OCI-LY7 (cell line): ENCODE results near the gene CBR3. TPM values are rescaled to one million over a fixed set of nuclear protein-coding genes. Genes with fewer than 3 reads are reported as not detected.

Experiments used
- BruUV-seq: library from RNA; stranded (reverse); fragments of 400-500 nt; replicated peaks from 2 replicates; lab custom pipeline; 2021; lab: Mats Ljungman, UMichigan
- CTCF ChIA-PET: fragments of 300-600 bp; sonication (Branson Sonifier 250); formaldehyde crosslinking; loops from one replicate; lab custom pipeline; 2022; ENCODE audit warnings: antibody characterized with exemption; ENCODE audit not compliant: unreplicated experiment; lab: Charles Lee
- POLR2A ChIA-PET: fragments of 300-600 bp; sonication (Branson Sonifier 250); formaldehyde crosslinking; loops from one replicate; lab custom pipeline; 2022; ENCODE audit warnings: antibody characterized with exemption; lab: Charles Lee
- DNase-seq: peaks from one replicate; pipeline ENCODE4 v3.0.0-alpha.2; 2015; ENCODE audit warnings: low spot score
- H2AFZ ChIP-seq: fragments of 200-600 bp; sonication (generic), shearing (Covaris generic); 2 replicates; pipeline ENCODE4 v1.6.1; 2014; ENCODE audit warnings: mild to moderate bottlenecking, antibody characterized with exemption, low read length, moderate library complexity
- H3K27ac ChIP-seq: fragments of 200-600 bp; sonication (generic); 2 replicates; pipeline ENCODE4 v1.5.1; 2014; ENCODE audit warnings: mixed run types, low read depth, mild to moderate bottlenecking, moderate library complexity, low read length, inconsistent platforms; ENCODE audit not compliant: poor library complexity, severe bottlenecking
- H3K36me3 ChIP-seq: fragments of 200-600 bp; sonication (generic); 2 replicates; pipeline ENCODE4 v1.6.1; 2014; ENCODE audit warnings: mild to moderate bottlenecking, antibody characterized with exemption, low read length, moderate library complexity, mixed read lengths; ENCODE audit not compliant: insufficient read depth
- H3K4me1 ChIP-seq: fragments of 200-600 bp; sonication (generic); 2 replicates; pipeline ENCODE4 v1.5.1; 2014; ENCODE audit warnings: mild to moderate bottlenecking, low read length; ENCODE audit not compliant: insufficient read depth, poor library complexity, severe bottlenecking
- H3K4me2 ChIP-seq: fragments of 200-600 bp; sonication (generic); 2 replicates; pipeline ENCODE4 v1.6.1; 2014; ENCODE audit warnings: mild to moderate bottlenecking, low read length
- H3K4me3 ChIP-seq: fragments of 200-600 bp; sonication (generic); 2 replicates; pipeline ENCODE4 v1.5.1; 2014; ENCODE audit warnings: mild to moderate bottlenecking, low read depth, low read length; ENCODE audit not compliant: poor library complexity, severe bottlenecking
- H3K79me2 ChIP-seq: fragments of 200-600 bp; sonication (generic); 2 replicates; pipeline ENCODE4 v1.6.1; 2016; ENCODE audit warnings: low read depth, mild to moderate bottlenecking, low read length, moderate library complexity, mixed read lengths; ENCODE audit not compliant: insufficient read depth
- H3K9me2 ChIP-seq: fragments of 200-600 bp; sonication (generic); 2 replicates; pipeline ENCODE4 v1.6.1; 2016; ENCODE audit warnings: mild to moderate bottlenecking, low read length, mixed read lengths; ENCODE audit not compliant: insufficient read depth
- H3K9me3 ChIP-seq: fragments of 200-600 bp; sonication (generic); 2 replicates; pipeline ENCODE4 v1.6.1; 2014; ENCODE audit warnings: mild to moderate bottlenecking, mixed run types, low read length, mixed read lengths
- H4K20me1 ChIP-seq: fragments of 200-600 bp; sonication (generic); 2 replicates; pipeline ENCODE4 v1.6.1; 2014; ENCODE audit warnings: mild to moderate bottlenecking, antibody characterized with exemption, low read length, moderate library complexity, mixed read lengths; ENCODE audit not compliant: insufficient read depth
- CTCF ChIP-seq: fragments of 200-600 bp; sonication (generic); conservative IDR thresholded peaks from 2 replicates; pipeline ENCODE4 v1.5.1; 2014; ENCODE audit warnings: mild to moderate bottlenecking, antibody characterized with exemption, low read length, moderate library complexity, mixed read lengths
- EZH2phosphoT487 ChIP-seq: fragments of 200-600 bp; sonication (generic); IDR thresholded peaks from 2 replicates; pipeline ENCODE4 v1.6.1; 2018; ENCODE audit warnings: low read depth, borderline replicate concordance, mild to moderate bottlenecking, mixed run types, antibody characterized with exemption, low read length, moderate library complexity, mixed read lengths
- intact Hi-C: fragments of 100-400 bp; cut with micrococcal nuclease; formaldehyde crosslinking; loops from one replicate; pipeline ENCODE4 v1.10.0; 2022; ENCODE audit not compliant: unreplicated experiment
- total RNA-seq, 2 experiments: library from RNA; depleted of rRNA in 1 of 2; stranded (reverse); fragments of >200 nt in 1 of 2; shearing (Covaris generic) in 1 of 2; gene quantifications; 2 replicates each; pipeline ENCODE4 v1.2.3, GENCODE V29; 2014 to 2022

The CBR3 gene
- total RNA-seq, 2 experiments from 2014 or later, result not detected

- H2AFZ ChIP-seq, result no peak overlapping the region
- H3K4me3 ChIP-seq, result no peak overlapping the region
- no TSS peak for BruUV-seq
- no peaks in the 10 kb centered on the region for H4K20me1 ChIP-seq
- no peaks in the 10 kb centered on the region for H3K36me3 ChIP-seq
- H3K9me2 ChIP-seq, result no peaks in the 10 kb centered on the region
- TF ChIP-seq CTCF (no peak), EZH2phosphoT487 (no peak)
- H3K27ac ChIP-seq, result no peak overlapping the region
- H3K4me1 ChIP-seq, result peaks cover 11% of the 10 kb centered on the region
- ChIA-PET CTCF (no interaction called here), POLR2A (interaction anchor here (0.7 kb wide), 2 partner anchors 58 to 176 kb away, joined by 3 to 4 read pairs; no protein-coding TSS in a partner anchor)
- intact Hi-C loops, result no loop called here
- H3K4me2 ChIP-seq, result no peak overlapping the region
- no peaks in the 10 kb centered on the region for H3K9me3 ChIP-seq
- H3K79me2 ChIP-seq, result no peaks in the 10 kb centered on the region
- no peak for DNase-seq
These were observed 25.9 kb downstream of the CBR3 start for GRCh38 chr21:36160850-36161178.

- Histone ChIP-seq H2AFZ (no peak overlapping the region), H3K9me2 (no peaks in the 10 kb centered on the region), H3K4me2 (no peak overlapping the region), H3K36me3 (no peaks in the 10 kb centered on the region), H3K27ac (no peak overlapping the region), H3K79me2 (no peaks in the 10 kb centered on the region), H3K4me3 (no peak overlapping the region), H3K4me1 (peaks cover 7% of the 10 kb centered on the region), H4K20me1 (no peaks in the 10 kb centered on the region), H3K9me3 (no peaks in the 10 kb centered on the region)
- ChIA-PET POLR2A (interaction anchor here (0.6 to 1.8 kb wide), 6 partner anchors 16 to 1203 kb away, joined by 3 to 6 read pairs (median 4); no protein-coding TSS in a partner anchor), CTCF (no interaction called here)
- BruUV-seq, result no TSS peak
- TF ChIP-seq CTCF (no peak), EZH2phosphoT487 (no peak)
- intact Hi-C loops, result no loop called here
- no peak for DNase-seq
These were observed 27.8 kb downstream of the CBR3 start for GRCh38 chr21:36162631-36163030.

- intact Hi-C loops, result no loop called here
- Histone ChIP-seq H3K36me3 (no peaks in the 10 kb centered on the region), H3K9me3 (no peaks in the 10 kb centered on the region), H3K27ac (no peak overlapping the region), H3K4me3 (no peak overlapping the region), H2AFZ (no peak overlapping the region), H3K4me1 (peaks cover 7% of the 10 kb centered on the region), H3K9me2 (no peaks in the 10 kb centered on the region), H3K4me2 (no peak overlapping the region; the same call in 1 of the 2 replicates), H4K20me1 (no peaks in the 10 kb centered on the region), H3K79me2 (no peaks in the 10 kb centered on the region)
- no TSS peak for BruUV-seq
- ChIA-PET CTCF (no interaction called here), POLR2A (interaction anchor here (0.7 to 1.8 kb wide), 3 partner anchors 9 to 971 kb away, joined by 3 to 7 read pairs (median 6); no protein-coding TSS in a partner anchor)
- TF ChIP-seq CTCF (no peak), EZH2phosphoT487 (no peak)
- DNase-seq, result no peak
These were observed 29.2 kb downstream of the CBR3 start for GRCh38 chr21:36163750-36164741.
